HUES64 (cell line): ENCODE data around the gene CCDC74B.
A peak's percentile ranks its signal among the peaks of the same experiment; 100 is the strongest.
"Not testable (repeated sequence)": the region's sequence is repeated elsewhere in the genome, so short reads cannot be mapped to it uniquely, and the experiment has no call there.

Source experiments
- H3K27ac ChIP-seq: 2 replicates; pipeline ENCODE4 v1.7.0; 2013; ENCODE audit warnings: low read depth, low read length, inconsistent platforms
- H3K27me3 ChIP-seq: 2 replicates; pipeline ENCODE4 v1.6.1; 2013; ENCODE audit warnings: mild to moderate bottlenecking, low read length; ENCODE audit not compliant: insufficient read depth
- H3K36me3 ChIP-seq: 2 replicates; pipeline ENCODE4 v1.6.1; 2013; ENCODE audit warnings: mild to moderate bottlenecking, low read length; ENCODE audit not compliant: insufficient read depth
- H3K4me1 ChIP-seq: 2 replicates; pipeline ENCODE4 v1.6.1; 2013; ENCODE audit warnings: mild to moderate bottlenecking, low read length, moderate library complexity; ENCODE audit not compliant: insufficient read depth
- H3K4me3 ChIP-seq: 2 replicates; pipeline ENCODE4 v1.5.1; 2013; ENCODE audit warnings: mild to moderate bottlenecking, low read length, moderate library complexity
- H3K9ac ChIP-seq: 2 replicates; pipeline ENCODE4 v1.6.1; 2013; ENCODE audit warnings: mild to moderate bottlenecking, low read depth, low read length
- H3K9me3 ChIP-seq: 2 replicates; pipeline ENCODE4 v1.6.1; 2013; ENCODE audit warnings: low read depth, low read length; ENCODE audit not compliant: insufficient read depth
- WGBS: fragments of 150-250, 120-280 bp; methylation state at CpG from one replicate; pipeline ENCODE4 v1.1.7; 2013; ENCODE audit warnings: missing lambda C conversion rate; 5-methylcytosine and 5-hydroxymethylcytosine counted together

The CCDC74B gene

GRCh38 chr2:130129120-130129829 is 15.6 kb downstream of the CCDC74B start, which contains the start of gene POTEF:
Gene POTEF (minus strand): TSS chr2:130129222. CDS start chr2:130120515, 8,707 bp downstream.
- not testable (repeated sequence) for H3K27ac ChIP-seq, H3K36me3 ChIP-seq, H3K9me3 ChIP-seq, H3K27me3 ChIP-seq, H3K4me1 ChIP-seq, H3K9ac ChIP-seq
- H3K4me3 ChIP-seq, result peak within 1 kb of the TSS; percentile 30; the same call in 1 of the 2 replicates
- WGBS, result 96% methylated on average over 17 of the region's 29 CpGs

DNA sequence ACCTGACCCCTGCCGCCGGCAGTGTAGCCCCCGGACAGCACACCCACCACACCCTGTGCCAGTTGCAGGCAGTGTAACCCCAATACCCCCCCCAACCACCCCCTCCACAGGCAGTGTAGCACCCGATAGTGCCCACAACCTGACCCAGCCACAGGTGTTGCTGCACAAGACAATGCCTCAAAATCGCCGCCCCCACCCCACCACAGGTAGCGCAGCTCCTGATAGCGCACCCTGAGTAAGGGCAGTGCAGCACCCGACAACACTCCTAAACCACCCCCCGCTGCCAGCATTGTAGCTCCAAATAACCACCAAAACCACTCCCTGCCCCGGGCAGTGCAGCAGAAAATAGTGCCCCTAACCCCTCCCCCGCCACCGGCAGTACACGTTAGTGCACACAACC is 16.4 kb downstream of the CCDC74B start:
- WGBS, result 95% methylated on average over 14 of the region's 14 CpGs
- not testable (repeated sequence) for H3K9ac ChIP-seq, H3K27ac ChIP-seq, H3K4me3 ChIP-seq, H3K9me3 ChIP-seq, H3K36me3 ChIP-seq, H3K4me1 ChIP-seq, H3K27me3 ChIP-seq

DNA sequence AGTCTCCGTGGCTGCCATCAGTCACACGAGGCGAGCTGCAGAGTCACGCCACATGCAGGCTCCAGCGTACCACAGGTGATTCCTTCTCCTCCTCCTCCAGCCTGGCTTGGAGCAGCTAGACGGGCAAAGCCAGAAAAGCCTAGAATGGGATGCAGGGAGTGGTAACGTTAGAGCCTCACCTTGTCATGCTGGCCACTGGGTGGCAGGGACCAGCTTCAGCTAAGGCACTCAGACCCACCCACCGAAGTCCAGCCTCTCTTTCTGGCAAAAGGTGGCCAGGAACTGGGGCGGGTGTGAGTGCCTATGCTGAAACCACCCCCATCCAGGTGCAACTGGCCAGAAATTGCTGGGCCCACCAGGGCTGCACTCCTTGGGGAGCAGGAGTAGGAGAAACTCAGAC is 17.2 kb downstream of the CCDC74B start:
- H3K9ac ChIP-seq, H3K4me1 ChIP-seq, H3K4me3 ChIP-seq, H3K9me3 ChIP-seq, H3K27me3 ChIP-seq, H3K36me3 ChIP-seq, H3K27ac ChIP-seq: not testable (repeated sequence)
- no CpG with 5 or more reads among the region's 9 CpGs for WGBS

DNA sequence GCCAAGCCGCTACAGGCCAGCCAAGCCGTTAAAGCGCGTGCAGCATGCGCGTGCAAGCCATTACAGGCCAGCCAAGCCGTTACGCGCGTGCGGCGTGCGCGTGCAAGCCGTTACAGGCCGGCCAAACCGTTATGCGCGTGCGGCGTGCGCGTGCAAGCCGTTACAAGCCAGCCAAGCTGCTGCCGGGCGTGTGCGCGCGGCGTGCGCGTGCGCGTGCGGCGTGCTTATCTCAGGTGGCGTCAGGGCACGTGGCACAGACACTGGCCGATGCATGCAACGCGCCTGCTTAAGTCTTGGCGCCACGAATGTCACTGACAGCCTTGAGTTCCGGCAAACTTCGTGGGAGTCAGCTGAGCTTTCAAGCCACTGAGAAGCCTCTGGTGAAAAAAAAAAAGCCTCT is 24.0 kb downstream of the CCDC74B start:
- H3K4me3 ChIP-seq, H3K4me1 ChIP-seq, H3K27ac ChIP-seq, H3K9me3 ChIP-seq, H3K9ac ChIP-seq, H3K36me3 ChIP-seq, H3K27me3 ChIP-seq: not testable (repeated sequence)
- 95% methylated on average over 35 of the region's 45 CpGs for WGBS

- not testable (repeated sequence) for H3K9me3 ChIP-seq, H3K4me1 ChIP-seq, H3K27ac ChIP-seq, H3K9ac ChIP-seq, H3K4me3 ChIP-seq, H3K27me3 ChIP-seq, H3K36me3 ChIP-seq
- WGBS, result 43% methylated on average over 5 of the region's 8 CpGs
These were observed 42.1 kb downstream of the CCDC74B start for GRCh38 chr2:130102597-130103363.
